Fibroblast of skin of abdomen (primary cell): ENCODE results near the gene ARHGEF17.
A peak's percentile ranks its signal among the peaks of the same experiment; 100 is the strongest.

Source experiments
- DNase-seq: peaks from one replicate; pipeline ENCODE4 v3.0.0-alpha.2; 2013

The ARHGEF17 gene

GRCh38 chr11:73380897-73381410 lies 72.9 kb downstream of the ARHGEF17 start:
- DNase-seq: no peak

- DNase-seq: no peak
Measured at GRCh38 chr11:73381589-73381988, 73.5 kb downstream of the ARHGEF17 start.

GRCh38 chr11:73382183-73382582 lies 74.1 kb downstream of the ARHGEF17 start:
- DNase-seq: no peak

GRCh38 chr11:73382747-73383146 lies 74.7 kb downstream of the ARHGEF17 start:
- no peak for DNase-seq

GRCh38 chr11:73383249-73384124 lies 75.4 kb downstream of the ARHGEF17 start:
- no peak for DNase-seq

GRCh38 chr11:73384125-73384441 lies 76.0 kb downstream of the ARHGEF17 start:
- DNase-seq: no peak

GRCh38 chr11:73384531-73384871 lies 76.4 kb downstream of the ARHGEF17 start:
- DNase-seq: no peak

- no peak for DNase-seq
Measured at GRCh38 chr11:73384872-73385689, 77.0 kb downstream of the ARHGEF17 start.

GRCh38 chr11:73386016-73386415 lies 77.9 kb downstream of the ARHGEF17 start:
- no peak for DNase-seq

- no peak for DNase-seq
Measured at GRCh38 chr11:73386546-73386945, 78.5 kb downstream of the ARHGEF17 start.

GRCh38 chr11:73387594-73388264 lies 79.7 kb downstream of the ARHGEF17 start:
- no peak for DNase-seq

- DNase-seq: no peak
Measured at GRCh38 chr11:73388265-73389133, 80.4 kb downstream of the ARHGEF17 start.

- DNase-seq: no peak
Measured at GRCh38 chr11:73389134-73389525, 81.1 kb downstream of the ARHGEF17 start.

- DNase-seq: no peak
Measured at GRCh38 chr11:73389916-73390315, 81.8 kb downstream of the ARHGEF17 start.

GRCh38 chr11:73390601-73391565 lies 82.8 kb downstream of the ARHGEF17 start:
- DNase-seq: no peak

- DNase-seq: no peak
Measured at GRCh38 chr11:73391665-73392064, 83.6 kb downstream of the ARHGEF17 start.

- no peak for DNase-seq
Measured at GRCh38 chr11:73392108-73393010, 84.3 kb downstream of the ARHGEF17 start.

- no peak for DNase-seq
Measured at GRCh38 chr11:73393011-73393380, 84.9 kb downstream of the ARHGEF17 start.

GRCh38 chr11:73393479-73394415 lies 85.7 kb downstream of the ARHGEF17 start:
- DNase-seq: peak; percentile 78
